ENCODE results near the gene ACTMAP. TPM values are rescaled to one million over a fixed set of nuclear protein-coding genes. Genes with fewer than 3 reads are reported as not detected.

ACTMAP gene
- total and polyA plus RNA-seq, 2 of the 13 experiments (the other 11 are each of a cell fraction or from before 2014, with no cell fraction given), result 2.2 to 7.9 TPM

GRCh38 chr19:40799558-40800338 lies 49.5 kb upstream of the ACTMAP start (continued):
- TF ChIP-seq ZNF44 (CRISPR knock-in tag; IDR thresholded peaks at IDR 0.05) (no peak), MXI1 (IDR thresholded peaks at IDR 0.05; ENCODE audit: borderline replicate concordance, low read depth, low read length) (no peak), SMC3 (IDR thresholded peaks at IDR 0.05; ENCODE audit: low read length) (no peak), ZNF629 (CRISPR knock-in tag; conservative IDR thresholded peaks at IDR 0.05) (no peak), DMAP1 (CRISPR knock-in tag; IDR thresholded peaks at IDR 0.05) (0 out of 2 replicates have a peak, but pooled peaks have one; percentile 8)

- in situ Hi-C loops (cut with HindIII; ENCODE audit: extremely low pct_ligation_motif_present, low pct_unique_long_range_greater_than_20kb), result no loop called here
- Histone ChIP-seq H3K4me1 (ENCODE audit: insufficient read depth, low read length) (peaks cover 54% of the 10 kb centered on the region), H3K36me3 (replicated peaks in 1 of 2; ENCODE audit: control insufficient read depth in 1 of 2, insufficient read depth in 2 of 2, low read length in 2 of 2) (peaks cover 3 to 4% of the 10 kb centered on the region in 2 experiments; a peak in 2 of 5 replicates), H3K79me2 (ENCODE audit: insufficient read depth, low read length) (peaks cover 25% of the 10 kb centered on the region), H3K27ac (ENCODE audit: extremely low read length, insufficient read depth, low read length) (peak within 1 kb of the TSS; percentile 98), H3K4me2 (ENCODE audit: low read depth, low read length) (peak within 1 kb of the TSS; percentile 91), H3K9me3 (ENCODE audit: low read length) (no peaks in the 10 kb centered on the region), H3K9ac (ENCODE audit: insufficient read depth, low read depth, low read length) (peak within 1 kb of the TSS; percentile 90), H3K27me3 (ENCODE audit: control insufficient read depth in 1 of 2, insufficient read depth in 2 of 2, low read length in 2 of 2) (no peaks in the 10 kb centered on the region; a peak in 1 of 5 replicates), H3K4me3 (replicated peaks in 1 of 3; ENCODE audit: insufficient read depth in 1 of 3, low read depth in 2 of 3, low read length in 3 of 3) (peak within 1 kb of the TSS; percentile 77 to 94 (median 93)), H4K20me1 (ENCODE audit: insufficient read depth, low read length) (no peaks in the 10 kb centered on the region; the same call in 1 of the 2 replicates), H2AFZ (ENCODE audit: low read length) (peak within 1 kb of the TSS; percentile 60)
- no TSS peak for BruUV-seq (replicated peaks)
- peak; percentile 84 for ATAC-seq
- DNase-seq (ENCODE audit: low spot score), result peak; percentile 99
- ChIA-PET POLR2A (interaction anchor here (0.6 to 3.5 kb wide), 15 partner anchors 9 to 373 kb away, joined by 3 to 67 read pairs (median 4); partner anchors contain the start of genes ACTMAP, COQ8B, ITPKC and RAB4B), CTCF (ENCODE audit: low intra/inter-chr PET ratio, low total read pairs) (interaction anchor here (1.6 kb wide), 1 partner anchor 8 kb away, joined by 4 read pairs; no protein-coding TSS in a partner anchor)
- FAIRE-seq, result peak; percentile 95
- under 1% methylated on average over 34 of the region's 110 CpGs for WGBS (ENCODE audit: low lambda C conversion rate)
- intact Hi-C loops (cut with micrococcal nuclease; ENCODE audit: unreplicated experiment), result loop anchor here (1.0 kb wide), 2 partner anchors 21 to 48 kb away; partner anchors contain the start of genes RAB4B and SNRPA
- no peak for TF ChIP-seq ZHX2 (IDR thresholded peaks at IDR 0.05; ENCODE audit: low read depth)
- no peak for TF ChIP-seq ZHX2 (CRISPR knock-in tag; IDR thresholded peaks at IDR 0.05; ENCODE audit: borderline replicate concordance)
- no peak for TF ChIP-seq ZNF597 (CRISPR knock-in tag; IDR thresholded peaks at IDR 0.05)
- TF ChIP-seq ZNF607 (CRISPR knock-in tag; IDR thresholded peaks at IDR 0.05; ENCODE audit: borderline replicate concordance), result no peak
- TF ChIP-seq CERS6 (CRISPR knock-in tag; IDR thresholded peaks at IDR 0.05), result no peak
- TF ChIP-seq RAD51 (IDR thresholded peaks at IDR 0.05; ENCODE audit: borderline replicate concordance), result no peak
- TF ChIP-seq POLR2AphosphoS2 (IDR thresholded peaks at IDR 0.05; ENCODE audit: low read depth, low read length), result no peak
Measured at GRCh38 chr19:40798683-40799557, 48.6 kb upstream of the ACTMAP start, which contains the start of gene EGLN2. Gene EGLN2, plus strand, starts transcription at chr19:40799191. Its CDS starts 1,382 bp downstream, at chr19:40800573.
